HL-60 (cell line): Measurements from ENCODE around the gene PIK3R2.

ENCODE experiments used
- GABPA ChIP-seq: IDR thresholded peaks from 2 replicates; pipeline ENCODE4 v1.6.1; 2012; ENCODE audit warnings: low read depth
- POLR2AphosphoS5 ChIP-seq: IDR thresholded peaks from 2 replicates; pipeline ENCODE4 v1.6.1; 2012; ENCODE audit warnings: low read depth
- SPI1 ChIP-seq: IDR thresholded peaks from 2 replicates; pipeline ENCODE4 v1.6.1; 2012; ENCODE audit warnings: low read depth, mild to moderate bottlenecking, borderline replicate concordance
- TF ChIP-seq, protein P1 (sequence below): IDR thresholded peaks from 2 replicates; pipeline ENCODE4 v1.6.1; 2012; ENCODE audit warnings: low read depth; ENCODE audit not compliant: insufficient replicate concordance
- TF ChIP-seq, protein P2 (sequence below): IDR thresholded peaks from one replicate; pipeline ENCODE4 v1.5.1; 2011; ENCODE audit warnings: low read length, control low read depth, inconsistent platforms; ENCODE audit not compliant: insufficient read depth

DNA sequence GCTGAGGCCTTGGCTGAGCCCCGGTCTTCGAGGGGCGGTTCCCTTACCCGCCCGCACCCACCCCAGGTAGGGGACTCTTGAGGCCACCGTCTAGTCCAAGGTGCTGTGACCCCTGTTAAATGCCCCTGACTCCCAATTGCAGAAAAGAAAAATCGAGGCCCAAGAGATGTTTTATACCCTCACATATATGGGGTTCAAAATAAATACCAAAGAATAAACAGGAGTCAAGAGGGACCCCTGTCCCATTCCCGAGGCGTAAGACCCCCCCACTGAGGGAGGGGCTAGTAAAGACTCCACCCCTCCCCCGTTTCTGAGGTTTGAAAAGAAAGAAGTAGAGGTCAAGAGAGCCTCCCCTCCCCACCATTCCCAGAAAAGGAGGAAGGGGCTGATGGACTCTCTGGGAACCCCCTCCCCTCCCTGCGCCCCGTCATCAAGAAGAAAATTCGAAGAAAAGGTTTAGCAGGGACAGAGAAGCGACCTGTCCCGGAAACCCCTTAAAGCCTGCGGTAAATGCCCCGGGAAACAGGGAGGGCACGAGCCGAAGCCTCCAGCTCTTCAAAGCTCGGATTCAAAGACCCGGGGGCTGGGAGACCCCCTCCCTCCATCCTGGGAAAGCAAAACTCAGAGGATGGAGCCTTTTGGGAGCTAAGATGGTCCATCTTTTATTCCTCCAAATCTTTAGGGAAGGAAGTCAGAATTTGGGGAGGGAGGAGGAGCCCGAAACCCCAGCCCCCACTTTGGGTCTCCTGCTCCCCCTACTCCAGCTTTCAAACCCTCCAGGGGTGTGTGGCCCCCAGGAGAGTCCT, 51.6 kb downstream of the PIK3R2 start:
- TF ChIP-seq, protein P1, sequence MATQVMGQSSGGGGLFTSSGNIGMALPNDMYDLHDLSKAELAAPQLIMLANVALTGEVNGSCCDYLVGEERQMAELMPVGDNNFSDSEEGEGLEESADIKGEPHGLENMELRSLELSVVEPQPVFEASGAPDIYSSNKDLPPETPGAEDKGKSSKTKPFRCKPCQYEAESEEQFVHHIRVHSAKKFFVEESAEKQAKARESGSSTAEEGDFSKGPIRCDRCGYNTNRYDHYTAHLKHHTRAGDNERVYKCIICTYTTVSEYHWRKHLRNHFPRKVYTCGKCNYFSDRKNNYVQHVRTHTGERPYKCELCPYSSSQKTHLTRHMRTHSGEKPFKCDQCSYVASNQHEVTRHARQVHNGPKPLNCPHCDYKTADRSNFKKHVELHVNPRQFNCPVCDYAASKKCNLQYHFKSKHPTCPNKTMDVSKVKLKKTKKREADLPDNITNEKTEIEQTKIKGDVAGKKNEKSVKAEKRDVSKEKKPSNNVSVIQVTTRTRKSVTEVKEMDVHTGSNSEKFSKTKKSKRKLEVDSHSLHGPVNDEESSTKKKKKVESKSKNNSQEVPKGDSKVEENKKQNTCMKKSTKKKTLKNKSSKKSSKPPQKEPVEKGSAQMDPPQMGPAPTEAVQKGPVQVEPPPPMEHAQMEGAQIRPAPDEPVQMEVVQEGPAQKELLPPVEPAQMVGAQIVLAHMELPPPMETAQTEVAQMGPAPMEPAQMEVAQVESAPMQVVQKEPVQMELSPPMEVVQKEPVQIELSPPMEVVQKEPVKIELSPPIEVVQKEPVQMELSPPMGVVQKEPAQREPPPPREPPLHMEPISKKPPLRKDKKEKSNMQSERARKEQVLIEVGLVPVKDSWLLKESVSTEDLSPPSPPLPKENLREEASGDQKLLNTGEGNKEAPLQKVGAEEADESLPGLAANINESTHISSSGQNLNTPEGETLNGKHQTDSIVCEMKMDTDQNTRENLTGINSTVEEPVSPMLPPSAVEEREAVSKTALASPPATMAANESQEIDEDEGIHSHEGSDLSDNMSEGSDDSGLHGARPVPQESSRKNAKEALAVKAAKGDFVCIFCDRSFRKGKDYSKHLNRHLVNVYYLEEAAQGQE: no peak
- TF ChIP-seq, protein P2, sequence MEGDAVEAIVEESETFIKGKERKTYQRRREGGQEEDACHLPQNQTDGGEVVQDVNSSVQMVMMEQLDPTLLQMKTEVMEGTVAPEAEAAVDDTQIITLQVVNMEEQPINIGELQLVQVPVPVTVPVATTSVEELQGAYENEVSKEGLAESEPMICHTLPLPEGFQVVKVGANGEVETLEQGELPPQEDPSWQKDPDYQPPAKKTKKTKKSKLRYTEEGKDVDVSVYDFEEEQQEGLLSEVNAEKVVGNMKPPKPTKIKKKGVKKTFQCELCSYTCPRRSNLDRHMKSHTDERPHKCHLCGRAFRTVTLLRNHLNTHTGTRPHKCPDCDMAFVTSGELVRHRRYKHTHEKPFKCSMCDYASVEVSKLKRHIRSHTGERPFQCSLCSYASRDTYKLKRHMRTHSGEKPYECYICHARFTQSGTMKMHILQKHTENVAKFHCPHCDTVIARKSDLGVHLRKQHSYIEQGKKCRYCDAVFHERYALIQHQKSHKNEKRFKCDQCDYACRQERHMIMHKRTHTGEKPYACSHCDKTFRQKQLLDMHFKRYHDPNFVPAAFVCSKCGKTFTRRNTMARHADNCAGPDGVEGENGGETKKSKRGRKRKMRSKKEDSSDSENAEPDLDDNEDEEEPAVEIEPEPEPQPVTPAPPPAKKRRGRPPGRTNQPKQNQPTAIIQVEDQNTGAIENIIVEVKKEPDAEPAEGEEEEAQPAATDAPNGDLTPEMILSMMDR: no peak
- TF ChIP-seq POLR2AphosphoS5 (no peak), GABPA (no peak), SPI1 (no peak)
